GM04504 (cell line): ENCODE results near the gene THEMIS.
"Not testable (repeated sequence)": the region's sequence is repeated elsewhere in the genome, so short reads cannot be mapped to it uniquely, and the experiment has no call there.

Source experiments
- DNase-seq: peaks from one replicate; pipeline ENCODE4 v3.0.0-alpha.2; 2012; ENCODE audit warnings: low read depth

THEMIS gene

DNA sequence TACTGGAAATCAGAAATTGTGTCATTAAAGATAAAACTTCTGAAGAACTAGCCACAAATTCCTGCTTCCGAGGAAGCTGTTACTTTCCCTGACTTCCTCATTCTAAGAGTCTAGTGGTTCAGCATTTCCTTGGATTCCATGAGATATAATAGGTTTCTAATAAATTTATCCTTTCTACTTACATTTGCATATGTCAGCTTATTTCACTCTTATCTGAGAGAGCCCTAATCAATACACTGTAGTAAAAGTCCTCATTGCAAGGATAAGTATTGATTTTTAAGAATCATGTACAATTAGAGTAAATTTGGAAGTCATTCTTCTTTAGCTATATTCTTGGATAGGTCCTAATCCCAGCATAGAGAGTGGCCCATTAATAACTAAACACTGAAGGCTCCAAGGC, 16.9 kb upstream of the THEMIS start:
- no peak for DNase-seq

DNA sequence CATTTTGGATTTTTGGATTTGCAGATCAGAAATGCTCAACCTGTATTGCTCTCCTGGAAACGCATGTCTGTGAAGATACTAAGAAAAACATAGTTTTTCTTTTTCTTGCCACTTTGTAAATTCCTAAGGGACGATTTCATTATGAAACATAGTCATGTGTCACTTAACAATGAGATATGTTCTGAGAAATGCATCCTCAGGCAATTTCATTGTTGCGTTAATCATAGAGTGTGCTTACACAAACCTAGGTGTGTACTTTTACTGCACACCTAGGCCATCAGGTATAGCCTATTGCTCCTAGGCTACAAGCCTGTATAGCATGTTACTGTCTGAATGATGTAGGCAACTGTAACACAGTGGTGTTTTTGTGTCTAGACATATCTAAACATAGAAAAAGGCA, 13.4 kb upstream of the THEMIS start:
- no peak for DNase-seq

DNA sequence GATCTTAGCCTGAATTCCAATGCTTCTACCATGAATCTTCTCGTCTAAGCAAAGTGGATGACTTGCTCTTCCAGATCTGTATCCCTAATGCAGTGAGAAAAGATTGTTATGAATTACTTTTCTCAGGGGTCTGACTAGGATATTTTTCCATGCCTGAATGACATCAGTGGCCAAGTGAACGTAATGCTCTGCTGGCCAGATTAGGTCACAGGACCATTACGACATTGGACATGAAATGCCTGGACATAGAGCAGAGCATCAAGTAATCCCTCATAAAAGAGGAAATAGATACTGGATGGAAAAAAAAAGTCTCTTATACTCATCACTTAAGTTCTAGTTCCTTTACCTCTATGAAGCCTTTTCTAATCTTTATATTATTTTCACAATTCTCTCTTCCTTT, 12.1 kb upstream of the THEMIS start:
- no peak for DNase-seq

DNA sequence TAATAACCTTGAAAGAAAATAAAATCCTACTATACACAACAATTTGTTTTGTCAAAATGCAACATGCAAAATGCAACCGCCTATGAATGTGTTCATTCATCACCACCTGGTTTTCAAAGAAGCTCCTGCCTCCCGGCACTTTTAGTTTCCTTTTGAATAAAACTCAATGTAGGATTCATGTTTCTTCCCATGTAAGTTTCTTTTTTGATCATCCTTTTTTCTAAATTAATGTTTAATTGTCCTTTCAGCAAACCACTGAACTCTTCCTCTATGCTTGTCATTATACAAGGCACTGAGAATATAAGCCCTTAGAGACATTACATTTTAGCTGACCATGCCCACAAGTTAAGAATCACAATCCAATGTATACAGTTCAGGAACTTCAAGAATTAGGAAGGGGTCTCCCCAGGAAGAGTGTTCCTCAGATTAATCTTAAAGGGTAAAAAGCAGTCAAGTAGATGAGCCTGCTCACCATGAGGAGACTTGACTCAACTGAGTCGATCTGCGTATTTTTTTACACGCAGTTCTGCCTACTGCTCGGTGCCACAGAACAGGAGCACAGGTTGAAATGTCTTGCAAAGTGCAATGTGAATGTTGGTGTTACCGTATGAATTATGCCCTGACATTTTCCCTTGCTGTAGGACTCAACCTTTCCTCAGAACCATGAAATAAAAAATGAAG, 7.2 kb upstream of the THEMIS start:
- DNase-seq, result no peak

DNA sequence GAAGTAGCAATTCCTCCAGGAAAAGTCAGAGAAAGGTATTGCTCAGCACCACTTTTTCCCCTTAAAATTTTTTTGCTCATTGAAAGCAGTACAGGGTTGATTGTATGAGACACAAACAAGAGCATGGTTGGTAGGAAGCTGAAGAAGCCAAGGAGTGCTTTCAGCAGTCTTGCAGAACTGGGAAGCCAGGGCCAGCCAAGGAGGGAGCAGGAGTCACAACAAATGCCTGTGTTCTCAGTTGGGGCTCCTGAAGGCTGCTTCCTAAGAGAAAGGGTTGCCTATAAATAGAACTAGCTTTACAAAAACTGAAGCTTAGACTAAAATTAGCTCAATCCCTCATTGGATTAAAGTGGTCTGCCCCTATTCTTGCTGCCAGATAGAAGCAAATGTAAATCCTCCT, 3.3 kb upstream of the THEMIS start:
- no peak for DNase-seq

DNA sequence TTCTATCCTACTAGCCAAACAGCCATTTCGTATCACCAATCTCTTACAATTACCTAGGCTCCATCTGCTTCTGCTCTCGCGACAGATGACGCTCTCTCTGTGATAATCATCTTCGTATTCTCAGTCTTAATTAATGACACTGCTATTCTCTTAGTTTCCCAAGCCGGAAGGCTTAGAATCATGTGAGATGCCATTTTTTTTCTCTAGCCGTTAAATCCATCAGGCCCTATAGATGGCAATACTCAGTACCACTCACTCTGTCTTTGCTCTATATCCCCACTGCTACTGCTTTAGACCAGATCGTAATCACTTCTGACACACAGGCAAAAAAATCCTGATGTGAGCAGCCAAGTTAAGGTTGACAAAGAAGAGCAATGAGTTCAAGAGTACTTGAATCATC, 2.1 kb upstream of the THEMIS start:
- DNase-seq, result no peak

DNA sequence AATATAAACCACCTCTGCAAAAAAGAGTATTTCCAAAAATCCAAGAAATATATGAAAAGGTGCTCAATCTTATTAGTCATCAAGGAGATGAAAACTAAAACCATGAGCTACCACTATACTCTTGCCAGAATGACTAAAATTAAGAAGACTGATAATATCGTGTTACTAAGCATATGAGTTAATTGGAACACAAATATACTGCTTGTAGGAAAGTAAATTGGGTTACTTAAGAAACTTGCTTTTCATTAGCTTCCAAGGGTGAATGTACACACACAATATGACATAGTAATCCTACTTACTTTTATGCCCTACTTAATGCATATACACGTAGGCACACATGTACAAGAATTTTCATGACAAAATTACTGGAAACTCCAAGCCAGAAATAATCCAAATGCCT, 3.4 kb downstream of the THEMIS start:
- DNase-seq, result no peak

DNA sequence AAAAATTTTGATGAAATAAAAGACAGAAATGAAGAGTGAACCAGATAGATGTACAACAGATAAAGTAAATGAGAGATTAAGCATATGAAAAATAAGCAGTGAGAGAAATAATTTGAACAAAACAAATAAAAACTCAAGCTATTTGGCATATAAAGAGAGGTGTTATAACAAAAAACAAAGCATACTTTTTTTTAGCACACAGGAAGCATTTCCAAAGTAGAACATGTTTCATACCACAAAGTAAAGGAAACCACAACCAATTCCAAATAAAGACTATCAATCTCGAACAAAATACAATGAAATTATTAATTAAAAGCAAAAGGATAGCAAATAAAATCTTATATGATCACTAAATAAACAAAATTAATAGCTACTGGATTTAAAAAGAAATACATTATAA, 6.8 kb downstream of the THEMIS start:
- no peak for DNase-seq

DNA sequence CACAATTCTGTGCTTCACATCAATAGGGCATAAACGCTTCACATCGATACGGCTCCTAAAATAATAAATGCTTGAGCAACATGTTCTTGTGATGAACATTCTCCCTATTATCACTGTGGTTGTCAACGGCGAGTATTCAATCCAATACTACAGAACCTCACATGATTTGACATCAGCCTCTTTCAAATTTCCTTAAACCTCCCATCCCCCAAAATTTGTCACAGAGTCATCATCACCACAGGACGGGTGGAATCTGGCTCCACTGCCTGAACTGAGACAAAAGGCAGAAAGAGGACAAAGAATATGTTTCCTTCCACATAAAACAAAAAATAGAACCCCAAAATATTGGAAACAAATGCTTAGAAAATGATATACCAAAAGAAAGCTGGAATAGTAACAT, 7.3 kb downstream of the THEMIS start:
- no peak for DNase-seq

DNA sequence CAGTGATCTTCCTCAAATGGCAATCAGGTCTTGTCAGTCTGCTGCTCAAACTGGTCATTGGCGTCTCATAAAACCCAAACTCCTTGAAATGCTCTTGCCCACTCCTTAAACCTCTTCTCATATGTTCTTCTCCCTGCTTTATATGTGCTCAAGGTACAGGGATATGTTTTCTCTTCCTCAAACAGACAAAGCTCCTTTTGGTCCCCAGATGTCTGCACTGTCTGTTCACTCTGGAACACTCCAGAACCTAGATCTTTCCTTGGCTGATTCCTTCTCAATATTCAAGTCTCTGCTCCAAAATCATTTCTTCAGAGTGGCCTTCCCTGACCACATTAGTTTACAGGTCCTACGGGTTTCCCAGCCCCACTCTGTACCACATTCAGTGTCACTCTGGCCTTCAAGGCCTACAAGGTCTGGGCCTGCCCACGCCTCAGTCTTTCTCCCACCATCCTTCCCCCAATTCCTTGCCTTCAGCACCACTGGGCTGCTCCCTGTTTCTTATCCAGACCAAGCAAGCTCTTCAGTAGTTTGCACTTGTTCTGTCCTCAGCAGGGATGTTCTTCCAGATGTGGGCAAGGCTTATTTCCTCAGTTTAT, 9.0 kb downstream of the THEMIS start:
- no peak for DNase-seq

DNA sequence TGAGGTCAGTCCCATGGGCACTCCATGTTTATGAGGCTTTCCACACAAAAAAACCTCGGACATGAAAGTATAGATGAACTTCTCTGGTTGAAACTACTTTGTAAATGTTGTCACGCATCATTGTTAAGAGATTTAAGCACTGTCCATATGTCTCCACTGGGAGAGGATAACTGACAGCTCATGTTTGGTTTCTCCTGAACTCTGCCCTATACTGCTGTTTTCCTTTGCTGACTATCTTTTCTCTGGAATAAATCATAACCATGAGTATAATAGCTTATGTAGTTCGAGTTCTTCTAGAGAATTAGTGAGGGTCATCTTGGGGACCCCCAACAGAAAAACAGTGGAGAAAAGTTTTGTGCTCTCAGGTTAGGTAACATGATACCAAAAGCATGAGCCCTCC, 14.3 kb downstream of the THEMIS start:
- no peak for DNase-seq

DNA sequence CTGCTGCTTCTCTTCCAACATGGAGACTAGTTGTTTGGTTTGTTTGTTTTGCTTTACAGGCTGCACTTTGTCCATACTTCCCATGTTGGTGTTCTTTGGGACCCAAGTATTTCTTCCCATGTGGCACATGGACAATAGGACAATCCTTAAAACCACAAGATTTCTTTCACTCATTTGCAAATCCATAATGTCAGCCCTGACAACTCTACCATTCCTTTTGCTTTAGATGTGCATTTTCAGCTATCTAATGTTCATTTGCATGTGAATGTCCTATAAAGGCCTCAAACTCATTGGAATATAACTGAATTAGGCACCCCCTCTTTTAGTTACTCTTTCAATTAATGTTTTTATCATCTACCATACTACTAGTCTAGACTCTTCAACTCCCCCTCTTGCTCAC, 16.7 kb downstream of the THEMIS start:
- no peak for DNase-seq

DNA sequence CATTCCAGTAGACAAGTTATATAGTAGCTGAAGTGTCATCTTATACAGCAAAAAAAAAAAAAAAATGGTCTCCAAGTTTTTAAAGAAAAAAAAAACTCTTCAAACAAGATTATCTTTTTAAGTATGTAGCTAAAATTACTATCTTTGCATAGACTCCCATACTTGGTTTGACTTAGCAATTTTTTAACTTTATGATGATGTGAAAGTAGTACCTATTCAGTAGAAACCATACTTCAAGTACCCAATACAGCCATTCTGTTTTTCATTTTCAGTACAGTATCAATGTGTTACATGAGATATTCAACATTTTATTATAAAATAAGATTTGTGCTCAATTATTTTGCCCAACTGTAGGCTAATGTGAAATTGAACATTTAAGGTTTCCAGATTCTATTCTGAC, 18.9 kb downstream of the THEMIS start:
- DNase-seq, result not testable (repeated sequence)

DNA sequence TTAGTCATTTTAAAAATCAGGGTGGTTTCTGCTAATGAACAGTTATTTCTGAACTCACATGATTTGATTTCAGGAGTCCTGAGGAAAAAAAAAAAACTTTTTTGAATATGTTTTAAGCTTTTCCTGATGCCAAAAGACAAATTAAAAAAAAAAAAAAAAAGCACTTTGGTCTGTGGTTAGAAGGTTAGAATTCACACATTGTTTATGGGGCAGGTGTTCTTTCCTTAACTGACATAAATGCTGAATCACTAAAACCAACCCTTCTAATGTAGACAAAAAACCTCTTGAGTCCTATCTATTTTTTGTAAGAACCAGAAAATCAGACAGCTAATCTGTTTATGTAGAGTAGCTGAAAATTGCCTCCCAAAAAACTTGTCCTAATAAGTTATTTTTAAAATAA, 20.4 kb downstream of the THEMIS start:
- no peak for DNase-seq

DNA sequence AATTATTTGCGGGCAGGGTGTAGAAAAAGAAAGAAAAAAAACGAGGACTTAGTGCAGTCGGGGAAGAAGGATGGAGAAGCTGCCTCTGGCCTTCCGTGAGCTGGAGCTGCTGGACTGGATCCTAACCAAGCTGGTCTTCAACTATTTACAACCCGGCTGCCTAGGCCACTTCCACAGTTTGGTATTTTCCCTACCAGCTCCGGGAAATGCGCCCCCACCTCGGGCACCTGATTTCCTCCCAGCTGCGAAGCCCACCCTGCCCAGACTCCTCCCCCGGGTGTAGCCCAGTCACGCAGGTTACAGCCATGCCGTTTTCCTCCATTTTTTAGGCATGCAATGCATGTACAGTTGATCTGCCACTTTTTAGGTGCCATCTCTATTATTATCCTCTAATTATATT, 21.2 kb downstream of the THEMIS start:
- peak; percentile 9 for DNase-seq

DNA sequence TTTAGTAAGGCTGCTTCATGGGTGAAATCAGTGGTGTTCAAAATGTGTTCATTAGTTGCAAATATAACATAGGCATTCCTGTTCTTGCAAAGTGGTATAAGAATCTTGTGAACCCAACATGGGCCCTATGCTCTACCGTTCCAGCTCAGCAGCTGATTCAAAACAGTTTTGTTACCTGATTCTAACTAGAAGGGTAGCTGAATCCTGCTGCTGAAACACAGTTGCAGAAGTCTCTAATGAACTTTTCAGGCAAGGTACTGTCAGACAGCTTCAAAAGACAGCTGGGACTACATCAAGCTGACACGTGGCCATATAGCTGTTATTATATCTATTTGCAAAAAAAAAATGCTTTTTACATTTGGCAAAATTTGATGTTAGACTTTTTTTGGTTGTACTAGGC, 22.7 kb downstream of the THEMIS start:
- no peak for DNase-seq

DNA sequence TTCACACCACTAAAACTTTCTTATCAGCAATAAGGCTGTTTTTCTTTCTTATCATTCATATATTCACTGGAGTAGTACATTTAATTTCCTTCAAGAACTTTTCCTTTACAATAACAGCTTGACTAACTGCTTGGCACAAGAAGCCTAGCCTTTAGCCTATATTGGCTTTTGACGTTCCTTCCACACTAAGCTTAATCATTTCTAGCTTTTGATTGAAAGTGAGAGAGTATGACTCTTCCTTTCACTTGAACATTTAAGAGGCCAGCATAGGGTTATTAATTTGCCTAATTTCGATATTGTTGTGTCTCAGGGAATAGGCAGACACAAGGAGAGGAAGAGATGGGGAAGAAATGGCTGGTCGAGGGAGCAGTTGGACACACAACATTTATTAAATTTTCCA, 23.6 kb downstream of the THEMIS start:
- no peak for DNase-seq

DNA sequence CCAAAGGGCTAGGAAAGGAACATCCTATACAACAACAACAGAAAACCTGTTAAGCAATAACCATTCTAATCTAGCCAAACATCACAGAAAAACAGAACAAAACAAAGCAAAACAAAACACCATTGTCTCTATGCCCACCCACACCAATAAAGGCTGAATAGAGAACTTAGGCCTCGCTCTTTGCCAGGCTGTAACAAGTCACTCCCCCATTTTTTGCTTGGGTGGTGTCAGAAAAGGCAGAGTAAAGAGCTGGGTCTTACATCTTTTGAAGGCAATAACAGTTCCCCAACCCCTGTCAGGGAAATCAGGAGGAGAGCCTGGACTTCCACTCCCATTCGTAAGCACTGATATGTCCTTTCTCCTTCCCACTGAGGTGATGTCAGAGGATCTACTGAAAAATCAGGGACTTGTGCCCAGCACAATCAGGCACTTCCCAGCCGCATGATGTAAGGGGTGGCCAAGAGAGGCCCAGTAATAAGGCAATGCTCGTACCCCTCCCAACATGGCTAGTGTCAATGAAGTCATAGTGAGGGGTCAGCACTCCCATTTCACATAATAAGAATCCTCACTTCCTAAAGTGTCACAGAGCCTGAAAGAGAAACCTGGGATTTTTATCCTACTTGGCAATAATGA, 31.0 kb downstream of the THEMIS start:
- no peak for DNase-seq

DNA sequence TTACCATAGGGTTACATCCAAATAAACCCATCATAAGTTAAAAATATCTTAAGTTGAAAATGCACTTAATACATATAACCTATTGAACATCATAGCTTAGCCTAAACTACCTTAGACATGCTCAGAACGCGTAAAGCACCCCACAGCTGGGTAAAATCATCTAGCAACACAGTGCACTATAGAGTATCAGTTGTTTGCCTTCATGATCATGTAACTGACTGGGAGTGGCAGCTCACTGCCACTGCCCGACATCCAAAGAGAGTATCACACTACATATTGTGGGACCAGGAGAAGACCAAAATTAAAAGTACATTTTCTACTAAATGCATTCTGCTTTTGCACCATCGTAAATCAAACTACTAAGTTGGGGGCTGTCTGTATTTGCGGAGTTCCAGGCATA, 31.7 kb downstream of the THEMIS start:
- no peak for DNase-seq

DNA sequence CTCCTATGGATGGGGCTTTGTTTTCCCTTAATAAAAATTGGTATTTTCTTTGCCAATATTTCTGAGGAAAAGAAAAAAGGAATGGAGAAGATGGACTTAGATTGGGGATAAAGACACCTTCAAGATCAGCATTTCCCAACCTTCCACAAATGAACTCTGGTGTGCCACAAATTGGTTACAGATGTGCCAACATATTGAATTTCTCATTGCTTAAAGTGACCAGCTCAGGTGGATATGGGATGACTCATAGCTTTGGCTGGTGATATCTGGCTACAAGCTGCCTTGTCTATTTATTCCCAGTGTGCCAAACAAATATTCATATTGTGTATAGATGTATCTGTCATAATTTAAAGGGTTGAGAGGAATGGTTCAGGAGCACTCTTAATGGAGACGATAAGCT, 32.5 kb downstream of the THEMIS start:
- no peak for DNase-seq

DNA sequence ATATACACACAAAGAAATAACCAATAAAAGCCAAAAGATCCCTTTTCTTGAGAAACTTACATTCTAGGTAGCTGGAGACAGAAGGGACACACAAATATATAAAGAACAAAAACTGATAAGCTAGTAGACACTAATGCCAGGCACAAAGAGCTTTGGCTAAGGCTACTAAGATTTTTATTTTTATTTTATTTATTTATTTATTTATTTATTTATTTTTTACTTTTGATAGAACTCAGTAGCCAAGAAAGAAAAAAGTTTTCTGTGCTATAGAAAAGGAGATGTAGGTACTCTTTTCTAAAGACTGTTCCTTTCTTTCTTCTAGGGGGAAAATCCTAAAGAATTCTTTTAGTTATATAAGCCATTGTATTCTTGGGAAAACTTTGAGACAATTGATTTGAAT, 34.1 kb downstream of the THEMIS start:
- no peak for DNase-seq

DNA sequence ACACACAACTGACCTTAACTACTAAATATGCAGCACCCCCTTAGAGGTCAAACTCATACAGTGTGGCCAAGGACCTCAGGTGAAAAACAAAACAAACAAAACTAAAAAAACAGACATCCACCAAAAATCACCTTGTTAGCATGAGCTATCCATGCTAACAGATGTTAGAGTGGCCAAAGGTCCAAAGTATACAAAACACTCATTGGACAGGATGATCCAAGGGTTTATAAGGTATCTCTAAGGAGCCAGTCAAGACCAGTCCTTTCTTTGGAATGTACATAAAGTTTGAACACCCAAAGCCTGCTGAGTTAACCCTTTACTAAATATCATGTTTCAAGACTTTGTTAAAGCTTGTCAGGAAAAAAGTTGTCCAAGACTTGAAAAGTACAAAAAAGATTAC, 35.8 kb downstream of the THEMIS start:
- DNase-seq, result no peak

DNA sequence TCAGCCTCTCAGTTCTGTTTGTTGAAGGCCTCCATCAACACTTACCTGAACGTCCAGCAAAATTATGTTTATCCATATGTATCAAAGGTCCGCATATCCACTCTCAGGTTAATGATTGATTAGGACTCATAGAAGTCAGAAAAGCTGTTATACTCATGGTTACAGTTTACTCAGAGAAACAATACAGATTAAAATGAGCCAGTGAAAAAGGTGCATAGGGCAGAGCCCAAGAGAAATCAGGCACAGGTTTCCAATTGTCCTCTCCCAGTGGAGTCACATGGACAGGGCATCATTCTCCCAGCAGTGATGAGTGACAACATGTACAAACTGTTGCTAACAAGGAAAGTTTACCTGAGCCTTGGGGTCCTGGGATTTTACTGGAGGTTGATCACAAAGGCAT, 36.2 kb downstream of the THEMIS start:
- no peak for DNase-seq

DNA sequence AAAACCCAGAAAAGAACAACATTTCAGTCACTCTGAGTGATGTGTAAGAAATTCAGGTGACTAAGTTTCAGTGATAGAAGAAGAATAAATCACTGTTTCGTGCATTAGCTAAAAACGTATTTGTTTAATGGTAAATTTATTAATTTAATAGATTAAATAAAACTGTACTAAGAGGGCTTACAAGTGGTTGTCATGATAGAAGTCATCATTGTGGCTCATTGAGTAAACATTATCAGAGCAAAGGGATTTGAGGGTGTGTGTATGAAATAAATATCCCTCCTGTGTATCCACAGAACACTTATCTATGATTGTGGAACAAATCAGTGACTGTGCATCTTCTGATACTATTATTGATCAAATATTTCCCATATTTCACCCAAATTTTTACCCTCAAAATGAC, 40.1 kb downstream of the THEMIS start:
- no peak for DNase-seq
